Osteoblast (primary cell): ENCODE measurements around the gene ADAMTSL1. TPM values are rescaled to one million over a fixed set of nuclear protein-coding genes. Genes with fewer than 3 reads are reported as not detected.
A peak's percentile ranks its signal among the peaks of the same experiment; 100 is the strongest.

ENCODE experiments used
- DNase-seq: peaks from one replicate; pipeline ENCODE4 v3.0.0; 2011; ENCODE audit warnings: low spot score, mixed read lengths; ENCODE audit not compliant: insufficient read length; ENCODE audit errors: missing footprints
- H2AFZ ChIP-seq: 2 replicates; pipeline ENCODE4 v1.6.0; 2011; ENCODE audit warnings: mild to moderate bottlenecking, low read length
- H3K27ac ChIP-seq: 2 replicates; pipeline ENCODE4 v1.5.1; 2011; ENCODE audit warnings: mild to moderate bottlenecking, low read depth, low read length, moderate library complexity
- H3K27me3 ChIP-seq: 2 replicates; pipeline ENCODE4 v1.6.0; 2012; ENCODE audit warnings: mild to moderate bottlenecking, control low read depth, inconsistent platforms, low read length, moderate library complexity; ENCODE audit not compliant: insufficient read depth
- H3K36me3 ChIP-seq: 2 replicates; pipeline ENCODE4 v1.5.1; 2011; ENCODE audit warnings: mild to moderate bottlenecking, low read length, control low read depth, moderate library complexity; ENCODE audit not compliant: insufficient read depth
- H3K4me1 ChIP-seq: 2 replicates; pipeline ENCODE4 v1.5.1; 2011; ENCODE audit warnings: mild to moderate bottlenecking, low read length, control low read depth, moderate library complexity; ENCODE audit not compliant: insufficient read depth
- H3K4me2 ChIP-seq: 2 replicates; pipeline ENCODE4 v1.6.0; 2011; ENCODE audit warnings: mild to moderate bottlenecking, low read length; ENCODE audit not compliant: insufficient read depth
- H3K4me3 ChIP-seq: fragments of 200-600 bp; sonication (generic); 3 replicates; pipeline ENCODE4 v1.5.1; 2012; ENCODE audit warnings: mild to moderate bottlenecking, low read length, inconsistent platforms; ENCODE audit not compliant: insufficient read depth
- H3K79me2 ChIP-seq: 2 replicates; pipeline ENCODE4 v1.6.0; 2012; ENCODE audit warnings: mild to moderate bottlenecking, low read length, control low read depth, inconsistent platforms; ENCODE audit not compliant: insufficient read depth
- H3K9me3 ChIP-seq: 2 replicates; pipeline ENCODE4 v1.5.1; 2011; ENCODE audit warnings: low read depth, low read length, control low read depth
- H4K20me1 ChIP-seq: 2 replicates; pipeline ENCODE4 v1.6.0; 2012; ENCODE audit warnings: mild to moderate bottlenecking, low read length, control low read depth; ENCODE audit not compliant: insufficient read depth
- total RNA-seq: library from RNA; depleted of rRNA; stranded (reverse); fragments of >200 nt; gene quantifications from 2 replicates; pipeline ENCODE4 v1.2.3, GENCODE V29; 2012
- TF ChIP-seq, protein P1 (sequence below): IDR thresholded peaks from 2 replicates; pipeline ENCODE4 v1.5.1; 2011; ENCODE audit warnings: mild to moderate bottlenecking, low read depth, low read length, moderate library complexity; ENCODE audit errors: extremely low read depth

Gene ADAMTSL1
- total RNA-seq, 1 donor: 54.3 TPM

DNA sequence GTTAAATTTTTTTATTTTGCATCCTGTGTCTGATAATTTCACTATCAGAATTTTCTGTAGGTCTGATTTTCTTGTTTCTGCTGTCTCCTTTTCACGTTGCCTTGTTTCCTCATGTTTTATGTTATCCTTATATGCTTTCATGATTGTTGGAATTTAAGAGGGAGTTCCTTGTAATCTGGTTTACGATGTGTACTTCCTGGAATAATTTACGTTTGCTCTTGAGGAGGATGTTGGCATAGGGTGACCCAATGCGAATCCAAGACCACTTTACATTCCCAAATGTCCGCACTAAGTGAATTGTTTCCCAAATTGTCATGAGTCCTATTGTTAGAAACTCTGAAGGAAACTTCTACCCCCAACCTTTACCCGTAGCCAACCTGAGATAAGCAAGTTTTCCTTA, 80.3 kb downstream of the ADAMTSL1 start:
- peaks cover 71% of the 10 kb centered on the region for H3K79me2 ChIP-seq
- H3K4me1 ChIP-seq: peaks cover 4% of the 10 kb centered on the region
- no peaks in the 10 kb centered on the region for H3K9me3 ChIP-seq
- H3K27ac ChIP-seq: no peak overlapping the region
- H3K27me3 ChIP-seq: no peaks in the 10 kb centered on the region
- peaks cover 28% of the 10 kb centered on the region for H3K36me3 ChIP-seq
- H3K4me2 ChIP-seq: no peak overlapping the region
- no peaks in the 10 kb centered on the region for H4K20me1 ChIP-seq
- H3K4me3 ChIP-seq: no peak overlapping the region
- no peak overlapping the region for H2AFZ ChIP-seq
- DNase-seq: no peak
- TF ChIP-seq, protein P1, sequence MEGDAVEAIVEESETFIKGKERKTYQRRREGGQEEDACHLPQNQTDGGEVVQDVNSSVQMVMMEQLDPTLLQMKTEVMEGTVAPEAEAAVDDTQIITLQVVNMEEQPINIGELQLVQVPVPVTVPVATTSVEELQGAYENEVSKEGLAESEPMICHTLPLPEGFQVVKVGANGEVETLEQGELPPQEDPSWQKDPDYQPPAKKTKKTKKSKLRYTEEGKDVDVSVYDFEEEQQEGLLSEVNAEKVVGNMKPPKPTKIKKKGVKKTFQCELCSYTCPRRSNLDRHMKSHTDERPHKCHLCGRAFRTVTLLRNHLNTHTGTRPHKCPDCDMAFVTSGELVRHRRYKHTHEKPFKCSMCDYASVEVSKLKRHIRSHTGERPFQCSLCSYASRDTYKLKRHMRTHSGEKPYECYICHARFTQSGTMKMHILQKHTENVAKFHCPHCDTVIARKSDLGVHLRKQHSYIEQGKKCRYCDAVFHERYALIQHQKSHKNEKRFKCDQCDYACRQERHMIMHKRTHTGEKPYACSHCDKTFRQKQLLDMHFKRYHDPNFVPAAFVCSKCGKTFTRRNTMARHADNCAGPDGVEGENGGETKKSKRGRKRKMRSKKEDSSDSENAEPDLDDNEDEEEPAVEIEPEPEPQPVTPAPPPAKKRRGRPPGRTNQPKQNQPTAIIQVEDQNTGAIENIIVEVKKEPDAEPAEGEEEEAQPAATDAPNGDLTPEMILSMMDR: no peak

DNA sequence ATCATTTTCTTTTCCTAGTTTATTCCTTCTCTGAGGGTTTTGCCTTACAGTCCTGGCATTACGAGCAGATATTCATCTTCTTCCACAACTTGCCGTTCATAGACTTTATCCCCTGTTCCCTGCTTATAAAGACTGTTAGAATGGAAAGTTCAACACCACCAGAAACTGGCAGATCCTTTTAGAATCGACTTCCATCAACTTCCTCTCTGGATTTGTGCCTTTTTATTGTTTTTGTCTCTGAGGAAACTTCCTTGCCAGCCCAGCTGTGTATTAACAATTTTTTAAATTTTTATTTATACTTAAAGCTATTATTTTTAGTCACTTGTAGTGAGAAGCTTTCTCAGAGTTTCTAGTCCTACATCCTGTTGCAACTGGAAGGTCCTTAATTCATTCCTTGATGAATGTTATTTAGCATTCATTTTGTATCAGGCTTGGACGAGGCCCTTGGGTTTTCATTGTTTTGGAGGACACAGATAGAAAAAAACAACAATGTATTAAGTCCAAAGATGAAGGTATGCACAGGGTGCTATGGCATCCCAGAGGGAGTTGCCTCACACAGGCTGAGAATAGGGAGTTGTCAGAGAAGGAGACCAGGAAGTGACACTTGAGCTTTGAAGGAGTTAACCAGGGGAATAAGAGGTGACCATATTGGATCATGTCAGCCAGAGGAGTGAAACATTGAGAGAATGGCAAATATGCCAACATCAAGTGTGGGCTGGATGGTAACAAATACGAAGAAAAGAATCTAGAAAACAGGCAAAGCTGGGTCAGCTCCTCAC, 81.3 kb downstream of the ADAMTSL1 start:
- Histone ChIP-seq H4K20me1 (no peaks in the 10 kb centered on the region), H3K9me3 (no peaks in the 10 kb centered on the region), H3K4me2 (no peak overlapping the region), H3K79me2 (peaks cover 70% of the 10 kb centered on the region), H3K27ac (no peak overlapping the region), H3K4me3 (no peak overlapping the region), H3K27me3 (no peaks in the 10 kb centered on the region), H2AFZ (no peak overlapping the region), H3K36me3 (peaks cover 21% of the 10 kb centered on the region), H3K4me1 (peaks cover 4% of the 10 kb centered on the region)
- no peak for DNase-seq
- TF ChIP-seq, protein P1: no peak

DNA sequence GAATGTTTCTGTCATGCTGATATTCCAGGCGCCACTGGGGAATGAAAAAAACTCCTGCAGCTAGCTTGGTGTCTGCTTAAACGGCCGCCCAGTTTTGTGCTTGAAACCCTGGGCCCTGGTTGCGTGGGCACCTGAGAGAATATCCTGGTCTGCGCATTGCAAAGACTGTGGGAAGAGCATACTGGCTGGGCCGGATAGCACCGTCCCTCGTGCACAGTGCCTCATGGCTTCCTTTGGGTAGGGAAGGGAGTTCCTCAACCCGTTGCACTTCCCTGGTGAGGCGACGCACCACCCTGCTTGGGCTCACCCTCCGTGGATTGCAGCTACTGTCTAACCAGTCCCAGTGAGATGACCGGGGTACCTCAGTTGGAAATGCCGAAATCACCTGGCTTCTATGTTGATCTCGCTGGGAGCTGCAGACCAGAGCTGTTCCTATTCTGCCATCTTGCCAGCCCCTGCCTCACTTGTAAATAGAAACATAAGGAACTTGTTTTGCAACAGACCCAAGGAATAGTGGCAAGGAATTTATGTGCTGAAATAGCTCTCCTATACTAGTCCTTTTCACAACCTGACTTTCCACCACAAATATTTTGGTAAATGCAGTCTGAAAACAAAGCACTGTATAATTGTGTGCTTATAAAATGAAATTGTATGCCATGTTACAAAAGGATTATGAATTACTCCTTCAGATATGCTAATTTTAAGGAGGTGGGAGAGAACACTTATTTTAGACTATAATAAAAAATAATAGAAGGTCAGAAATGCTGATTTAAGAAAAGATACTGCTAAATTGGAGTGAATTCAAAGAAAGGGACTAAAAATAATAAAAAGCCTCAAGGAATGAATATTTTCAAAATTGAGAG, 90.3 kb downstream of the ADAMTSL1 start:
- DNase-seq: peak; percentile 19
- Histone ChIP-seq H3K79me2 (peaks cover 72% of the 10 kb centered on the region), H3K9me3 (no peaks in the 10 kb centered on the region), H2AFZ (no peak overlapping the region), H3K4me3 (no peak overlapping the region), H3K27me3 (no peaks in the 10 kb centered on the region), H3K36me3 (no peaks in the 10 kb centered on the region), H3K4me2 (no peak overlapping the region), H4K20me1 (no peaks in the 10 kb centered on the region), H3K4me1 (peaks cover 38% of the 10 kb centered on the region), H3K27ac (peak overlapping the region; percentile 82)
- TF ChIP-seq, protein P1: no peak

DNA sequence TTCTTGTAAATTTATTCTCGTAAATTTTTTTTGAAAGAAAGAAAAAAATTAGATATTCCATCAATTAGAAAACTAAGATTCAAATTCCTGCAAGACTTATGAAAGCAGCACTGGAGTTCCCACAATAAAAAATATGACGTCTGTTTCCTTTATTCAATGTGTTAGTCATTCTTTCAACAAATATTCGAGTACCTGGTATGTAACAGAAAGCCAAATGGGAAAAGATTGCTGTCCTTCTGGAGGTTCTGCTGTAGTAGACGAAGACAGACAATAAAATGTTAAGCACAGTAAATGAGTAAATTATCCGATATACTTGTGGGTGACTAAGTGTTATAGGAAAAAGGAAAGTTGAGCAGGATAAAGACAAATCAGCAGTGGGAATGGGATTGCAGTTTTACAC, 92.2 kb downstream of the ADAMTSL1 start:
- H4K20me1 ChIP-seq: no peaks in the 10 kb centered on the region
- no peaks in the 10 kb centered on the region for H3K27me3 ChIP-seq
- DNase-seq: peak; percentile 35
- H2AFZ ChIP-seq: no peak overlapping the region
- TF ChIP-seq, protein P1: no peak
- peaks cover 43% of the 10 kb centered on the region for H3K4me1 ChIP-seq
- no peak overlapping the region for H3K4me3 ChIP-seq
- H3K27ac ChIP-seq: peak overlapping the region; percentile 82
- H3K79me2 ChIP-seq: peaks cover 67% of the 10 kb centered on the region
- H3K4me2 ChIP-seq: peak overlapping the region; percentile 26
- H3K9me3 ChIP-seq: no peaks in the 10 kb centered on the region
- no peaks in the 10 kb centered on the region for H3K36me3 ChIP-seq
